ENCODE data around the gene PCBP3. TPM values are rescaled to one million over a fixed set of nuclear protein-coding genes. Genes with fewer than 3 reads are reported as not detected.
"Not testable (repeated sequence)": the region's sequence is repeated elsewhere in the genome, so short reads cannot be mapped to it uniquely, and the experiment has no call there.

The PCBP3 gene
- total RNA-seq, 1 experiment from 2014 or later, result 0.23 TPM

- no peak for DNase-seq
- Histone ChIP-seq H3K9me3 (no peaks in the 10 kb centered on the region), H3K36me3 (no peaks in the 10 kb centered on the region), H3K4me3 (no peak overlapping the region), H3K27me3 (peaks cover 6% of the 10 kb centered on the region; the same call in 1 of the 2 replicates)
Measured at GRCh38 chr21:45943630-45944540, 300.4 kb downstream of the PCBP3 start.

- H3K36me3 ChIP-seq, result no peaks in the 10 kb centered on the region
- H3K27me3 ChIP-seq, result peaks cover 6% of the 10 kb centered on the region; the same call in 1 of the 2 replicates
- no peaks in the 10 kb centered on the region for H3K9me3 ChIP-seq
- no peak for DNase-seq
- no peak overlapping the region for H3K4me3 ChIP-seq
Measured at GRCh38 chr21:45944601-45945000, 301.1 kb downstream of the PCBP3 start.

GRCh38 chr21:45945066-45945867 lies 301.7 kb downstream of the PCBP3 start:
- no peak for DNase-seq
- H3K27me3 ChIP-seq, result peaks cover 6% of the 10 kb centered on the region; the same call in 1 of the 2 replicates
- no peaks in the 10 kb centered on the region for H3K9me3 ChIP-seq
- H3K4me3 ChIP-seq, result no peak overlapping the region
- no peaks in the 10 kb centered on the region for H3K36me3 ChIP-seq

- DNase-seq, result no peak
Measured at GRCh38 chr21:45945868-45946210, 302.3 kb downstream of the PCBP3 start.

GRCh38 chr21:45947296-45947695 lies 303.8 kb downstream of the PCBP3 start:
- Histone ChIP-seq H3K9me3 (no peaks in the 10 kb centered on the region), H3K36me3 (no peaks in the 10 kb centered on the region), H3K27me3 (peaks cover 6% of the 10 kb centered on the region; the same call in 1 of the 2 replicates), H3K4me3 (no peak overlapping the region)
- no peak for DNase-seq

More at GRCh38 chr21:45945868-45946210, 302.3 kb downstream of the PCBP3 start:
- H3K4me3 ChIP-seq, result no peak overlapping the region
- peaks cover 6% of the 10 kb centered on the region; the same call in 1 of the 2 replicates for H3K27me3 ChIP-seq
- no peaks in the 10 kb centered on the region for H3K36me3 ChIP-seq
- H3K9me3 ChIP-seq, result no peaks in the 10 kb centered on the region

- Histone ChIP-seq H3K36me3 (no peaks in the 10 kb centered on the region), H3K4me3 (no peak overlapping the region), H3K9me3 (no peaks in the 10 kb centered on the region), H3K27me3 (peaks cover 6% of the 10 kb centered on the region; the same call in 1 of the 2 replicates)
- no peak for DNase-seq
Measured at GRCh38 chr21:45947716-45948255, 304.3 kb downstream of the PCBP3 start.

- DNase-seq, result no peak
- Histone ChIP-seq H3K36me3 (no peaks in the 10 kb centered on the region), H3K4me3 (no peak overlapping the region), H3K9me3 (no peaks in the 10 kb centered on the region), H3K27me3 (peaks cover 6% of the 10 kb centered on the region; the same call in 1 of the 2 replicates)
Measured at GRCh38 chr21:45948576-45949141, 305.1 kb downstream of the PCBP3 start.

- no peaks in the 10 kb centered on the region for H3K9me3 ChIP-seq
- peak; percentile 75 for DNase-seq
- no peaks in the 10 kb centered on the region for H3K36me3 ChIP-seq
- peaks cover 6% of the 10 kb centered on the region; the same call in 1 of the 2 replicates for H3K27me3 ChIP-seq
- H3K4me3 ChIP-seq, result no peak overlapping the region
Measured at GRCh38 chr21:45949928-45950739, 306.6 kb downstream of the PCBP3 start.

GRCh38 chr21:45950740-45951515 lies 307.4 kb downstream of the PCBP3 start:
- no peaks in the 10 kb centered on the region for H3K36me3 ChIP-seq
- H3K4me3 ChIP-seq, result no peak overlapping the region
- peaks cover 6% of the 10 kb centered on the region; the same call in 1 of the 2 replicates for H3K27me3 ChIP-seq
- no peaks in the 10 kb centered on the region for H3K9me3 ChIP-seq
- peak; percentile 95 for DNase-seq

GRCh38 chr21:45951676-45952075 lies 308.2 kb downstream of the PCBP3 start:
- Histone ChIP-seq H3K36me3 (no peaks in the 10 kb centered on the region), H3K9me3 (no peaks in the 10 kb centered on the region), H3K4me3 (no peak overlapping the region), H3K27me3 (peaks cover 6% of the 10 kb centered on the region; the same call in 1 of the 2 replicates)
- no peak for DNase-seq

- H3K4me3 ChIP-seq, H3K36me3 ChIP-seq, DNase-seq, H3K27me3 ChIP-seq, H3K9me3 ChIP-seq: not testable (repeated sequence)
Measured at GRCh38 chr21:45952527-45952926, 309.0 kb downstream of the PCBP3 start.

- Histone ChIP-seq H3K9me3 (no peaks in the 10 kb centered on the region; the same call in 1 of the 2 replicates), H3K4me3 (no peak overlapping the region), H3K27me3 (peaks cover 6% of the 10 kb centered on the region; the same call in 1 of the 2 replicates), H3K36me3 (no peaks in the 10 kb centered on the region)
- DNase-seq, result no peak
Measured at GRCh38 chr21:45952974-45953373, 309.4 kb downstream of the PCBP3 start.

GRCh38 chr21:45954261-45954660 lies 310.7 kb downstream of the PCBP3 start:
- Histone ChIP-seq H3K36me3 (no peaks in the 10 kb centered on the region; the same call in 1 of the 2 replicates), H3K9me3 (no peaks in the 10 kb centered on the region; the same call in 1 of the 2 replicates), H3K27me3 (no peaks in the 10 kb centered on the region; the same call in 1 of the 2 replicates), H3K4me3 (no peak overlapping the region)
- peak; percentile 72 for DNase-seq

GRCh38 chr21:45954921-45955320 lies 311.4 kb downstream of the PCBP3 start:
- H3K9me3 ChIP-seq, result no peaks in the 10 kb centered on the region; the same call in 1 of the 2 replicates
- H3K4me3 ChIP-seq, result no peak overlapping the region
- no peaks in the 10 kb centered on the region; the same call in 1 of the 2 replicates for H3K27me3 ChIP-seq
- no peak for DNase-seq
- no peaks in the 10 kb centered on the region; the same call in 1 of the 2 replicates for H3K36me3 ChIP-seq

GRCh38 chr21:45957551-45957950 lies 314.0 kb downstream of the PCBP3 start:
- no peak for DNase-seq
- Histone ChIP-seq H3K4me3 (no peak overlapping the region), H3K27me3 (no peaks in the 10 kb centered on the region), H3K9me3 (peaks cover 9% of the 10 kb centered on the region), H3K36me3 (no peaks in the 10 kb centered on the region; the same call in 1 of the 2 replicates)
